Kidney tubule cell (primary cell): Measurements from ENCODE around the gene CHRNG.

ENCODE experiments used
- DNase-seq: peaks from one replicate; pipeline ENCODE4 v3.0.0-alpha.2; 2018; ENCODE audit warnings: low spot score

CHRNG gene

GRCh38 chr2:232505856-232506255 lies 33.6 kb upstream of the CHRNG start:
- DNase-seq = no peak

GRCh38 chr2:232506709-232507108 lies 32.8 kb upstream of the CHRNG start:
- DNase-seq = no peak

- DNase-seq = no peak
Measured at GRCh38 chr2:232508251-232508650, 31.2 kb upstream of the CHRNG start.

- no peak for DNase-seq
Measured at GRCh38 chr2:232511336-232511890, 28.1 kb upstream of the CHRNG start.

- no peak for DNase-seq
Measured at GRCh38 chr2:232512602-232513001, 26.9 kb upstream of the CHRNG start.

- no peak for DNase-seq
Measured at GRCh38 chr2:232513353-232513752, 26.1 kb upstream of the CHRNG start.

GRCh38 chr2:232515639-232516038 lies 23.9 kb upstream of the CHRNG start:
- DNase-seq = no peak

- DNase-seq = peak; percentile 13
Measured at GRCh38 chr2:232516551-232516950, 22.9 kb upstream of the CHRNG start.

GRCh38 chr2:232518844-232519243 lies 20.6 kb upstream of the CHRNG start:
- no peak for DNase-seq

GRCh38 chr2:232519581-232520438 lies 19.7 kb upstream of the CHRNG start, which contains the start of gene PRSS56:
Gene PRSS56 (plus strand): TSS chr2:232520388. CDS start chr2:232520599, 211 bp downstream.
- DNase-seq = no peak

GRCh38 chr2:232520489-232520888 lies 19.0 kb upstream of the CHRNG start:
- DNase-seq = no peak

- DNase-seq = no peak
Measured at GRCh38 chr2:232521098-232521497, 18.4 kb upstream of the CHRNG start.

GRCh38 chr2:232521959-232522622 lies 17.4 kb upstream of the CHRNG start:
- peak; percentile 21 for DNase-seq

GRCh38 chr2:232522623-232523401 lies 16.7 kb upstream of the CHRNG start:
- no peak for DNase-seq

GRCh38 chr2:232523402-232523681 lies 16.1 kb upstream of the CHRNG start:
- no peak for DNase-seq

- peak; percentile 48 for DNase-seq
Measured at GRCh38 chr2:232523682-232524597, 15.6 kb upstream of the CHRNG start.

GRCh38 chr2:232524771-232525170 lies 14.7 kb upstream of the CHRNG start:
- no peak for DNase-seq

- DNase-seq = no peak
Measured at GRCh38 chr2:232525199-232525598, 14.3 kb upstream of the CHRNG start.

GRCh38 chr2:232525791-232526371 lies 13.6 kb upstream of the CHRNG start, which contains the start of gene CHRND:
Gene CHRND (plus strand): TSS chr2:232526160. CDS start chr2:232526216, 56 bp downstream.
- DNase-seq = no peak

- DNase-seq = no peak
Measured at GRCh38 chr2:232526372-232526941, 13.0 kb upstream of the CHRNG start.
